ENCODE results near the gene FCSK. TPM values are rescaled to one million over a fixed set of nuclear protein-coding genes. Genes with fewer than 3 reads are reported as not detected.

FCSK gene
- total and polyA plus RNA-seq, 2 of the 13 experiments (the other 11 are each of a cell fraction or from before 2014, with no cell fraction given) = 9.1 to 19.2 TPM

DNA sequence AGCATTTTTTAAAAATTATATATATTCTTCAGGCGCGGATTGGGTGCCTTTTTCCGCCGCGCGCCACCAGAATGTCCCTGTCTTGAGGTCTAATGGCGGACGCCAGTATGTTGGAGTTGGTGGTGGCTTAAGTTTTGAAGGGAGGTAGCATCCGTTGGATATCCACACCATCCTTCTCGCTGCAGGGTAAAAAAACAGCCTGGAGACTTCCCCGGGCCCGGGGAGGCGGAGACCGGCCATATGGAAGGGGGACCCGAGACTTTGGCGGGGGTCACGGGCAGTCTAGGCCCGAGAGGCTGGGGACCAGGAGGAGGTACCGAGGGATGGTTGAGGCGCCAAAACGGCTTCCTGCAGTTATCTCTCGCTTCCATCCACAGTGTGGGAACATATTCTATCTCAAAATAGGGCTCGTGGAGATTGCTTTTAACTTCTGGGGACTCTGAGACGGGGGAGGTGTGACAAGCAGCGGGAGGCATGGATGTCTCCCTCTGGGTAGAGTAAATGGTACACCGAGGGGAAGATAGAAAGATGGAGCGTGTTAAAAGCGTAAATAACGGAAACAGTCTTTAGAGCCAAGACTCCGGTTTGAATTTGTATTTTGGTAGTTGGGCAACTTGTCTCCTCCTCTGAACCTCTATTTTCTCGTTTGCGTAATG is 69.5 kb downstream of the FCSK start, which contains the start of gene SF3B3 (continued):
- TF ChIP-seq ZNF788 (CRISPR knock-in tag; IDR thresholded peaks at IDR 0.05; ENCODE audit: borderline replicate concordance) = peak; percentile 39; the same call in 1 of the 2 replicates
- no peak; the same call in 1 of the 2 replicates for TF ChIP-seq SIX1 (CRISPR knock-in tag; IDR thresholded peaks at IDR 0.05; ENCODE audit: borderline replicate concordance)
- TF ChIP-seq ZZZ3 (CRISPR knock-in tag; IDR thresholded peaks at IDR 0.05; ENCODE audit: borderline replicate concordance) = peak; percentile 81; the same call in 1 of the 2 replicates
- TF ChIP-seq ZNF331 (CRISPR knock-in tag; IDR thresholded peaks at IDR 0.05) = peak; percentile 61
- no peak; the same call in 1 of the 2 replicates for TF ChIP-seq MYNN (CRISPR knock-in tag; IDR thresholded peaks at IDR 0.05; ENCODE audit: low read depth)
- 0 out of 2 replicates have a peak, but pooled peaks have one; percentile 8 for TF ChIP-seq ZNF142 (CRISPR knock-in tag; IDR thresholded peaks at IDR 0.05)
- TF ChIP-seq ZMYM4 (CRISPR knock-in tag; IDR thresholded peaks at IDR 0.05) = peak; percentile 7
- TF ChIP-seq NR2F2 (IDR thresholded peaks at IDR 0.05; ENCODE audit: borderline replicate concordance, low read depth) = 0 out of 2 replicates have a peak, but pooled peaks have one; percentile 11
- peak; percentile 22; the same call in 1 of the 2 replicates for TF ChIP-seq CEBPG (CRISPR knock-in tag; IDR thresholded peaks at IDR 0.05)
- TF ChIP-seq, protein P1, sequence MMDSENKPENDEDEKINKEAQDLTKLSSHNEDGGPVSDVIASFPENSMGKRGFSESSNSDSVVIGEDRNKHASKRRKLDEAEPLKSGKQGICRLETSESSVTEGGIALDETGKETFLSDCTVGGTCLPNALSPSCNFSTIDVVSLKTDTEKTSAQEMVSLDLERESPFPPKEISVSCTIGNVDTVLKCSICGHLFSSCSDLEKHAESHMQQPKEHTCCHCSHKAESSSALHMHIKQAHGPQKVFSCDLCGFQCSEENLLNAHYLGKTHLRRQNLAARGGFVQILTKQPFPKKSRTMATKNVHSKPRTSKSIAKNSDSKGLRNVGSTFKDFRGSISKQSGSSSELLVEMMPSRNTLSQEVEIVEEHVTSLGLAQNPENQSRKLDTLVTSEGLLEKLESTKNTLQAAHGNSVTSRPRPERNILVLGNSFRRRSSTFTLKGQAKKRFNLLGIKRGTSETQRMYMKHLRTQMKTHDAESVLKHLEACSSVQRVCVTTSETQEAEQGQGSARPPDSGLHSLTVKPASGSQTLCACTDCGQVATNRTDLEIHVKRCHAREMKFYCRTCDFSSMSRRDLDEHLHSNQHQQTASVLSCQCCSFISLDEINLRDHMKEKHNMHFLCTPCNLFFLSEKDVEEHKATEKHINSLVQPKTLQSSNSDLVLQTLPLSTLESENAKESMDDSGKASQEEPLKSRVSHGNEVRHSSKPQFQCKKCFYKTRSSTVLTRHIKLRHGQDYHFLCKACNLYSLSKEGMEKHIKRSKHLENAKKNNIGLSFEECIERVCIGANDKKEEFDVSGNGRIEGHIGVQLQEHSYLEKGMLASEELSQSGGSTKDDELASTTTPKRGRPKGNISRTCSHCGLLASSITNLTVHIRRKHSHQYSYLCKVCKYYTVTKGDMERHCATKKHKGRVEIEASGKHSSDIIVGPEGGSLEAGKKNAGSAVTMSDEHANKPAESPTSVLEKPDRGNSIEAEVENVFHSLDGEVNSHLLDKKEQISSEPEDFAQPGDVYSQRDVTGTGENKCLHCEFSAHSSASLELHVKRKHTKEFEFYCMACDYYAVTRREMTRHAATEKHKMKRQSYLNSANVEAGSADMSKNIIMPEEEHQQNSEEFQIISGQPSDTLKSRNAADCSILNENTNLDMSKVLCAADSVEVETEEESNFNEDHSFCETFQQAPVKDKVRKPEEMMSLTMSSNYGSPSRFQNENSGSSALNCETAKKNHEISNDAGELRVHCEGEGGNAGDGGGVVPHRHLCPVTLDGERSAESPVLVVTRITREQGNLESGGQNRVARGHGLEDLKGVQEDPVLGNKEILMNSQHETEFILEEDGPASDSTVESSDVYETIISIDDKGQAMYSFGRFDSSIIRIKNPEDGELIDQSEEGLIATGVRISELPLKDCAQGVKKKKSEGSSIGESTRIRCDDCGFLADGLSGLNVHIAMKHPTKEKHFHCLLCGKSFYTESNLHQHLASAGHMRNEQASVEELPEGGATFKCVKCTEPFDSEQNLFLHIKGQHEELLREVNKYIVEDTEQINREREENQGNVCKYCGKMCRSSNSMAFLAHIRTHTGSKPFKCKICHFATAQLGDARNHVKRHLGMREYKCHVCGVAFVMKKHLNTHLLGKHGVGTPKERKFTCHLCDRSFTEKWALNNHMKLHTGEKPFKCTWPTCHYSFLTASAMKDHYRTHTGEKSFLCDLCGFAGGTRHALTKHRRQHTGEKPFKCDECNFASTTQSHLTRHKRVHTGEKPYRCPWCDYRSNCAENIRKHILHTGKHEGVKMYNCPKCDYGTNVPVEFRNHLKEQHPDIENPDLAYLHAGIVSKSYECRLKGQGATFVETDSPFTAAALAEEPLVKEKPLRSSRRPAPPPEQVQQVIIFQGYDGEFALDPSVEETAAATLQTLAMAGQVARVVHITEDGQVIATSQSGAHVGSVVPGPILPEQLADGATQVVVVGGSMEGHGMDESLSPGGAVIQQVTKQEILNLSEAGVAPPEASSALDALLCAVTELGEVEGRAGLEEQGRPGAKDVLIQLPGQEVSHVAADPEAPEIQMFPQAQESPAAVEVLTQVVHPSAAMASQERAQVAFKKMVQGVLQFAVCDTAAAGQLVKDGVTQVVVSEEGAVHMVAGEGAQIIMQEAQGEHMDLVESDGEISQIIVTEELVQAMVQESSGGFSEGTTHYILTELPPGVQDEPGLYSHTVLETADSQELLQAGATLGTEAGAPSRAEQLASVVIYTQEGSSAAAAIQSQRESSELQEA (CRISPR knock-in tag; IDR thresholded peaks at IDR 0.05; ENCODE audit: not compliant biosample characterization) = no peak
- TF ChIP-seq ZBTB49 (CRISPR knock-in tag; IDR thresholded peaks at IDR 0.05; ENCODE audit: borderline replicate concordance) = peak; percentile 60; the same call in 1 of the 2 replicates
- TF ChIP-seq ZNF101 (CRISPR knock-in tag; IDR thresholded peaks at IDR 0.05; ENCODE audit: borderline replicate concordance, low read depth) = no peak

All from HepG2 (cell line).